ENCODE measurements around the gene RAB40B.
A peak's percentile ranks its signal among the peaks of the same experiment; 100 is the strongest.
"Not testable (repeated sequence)": the region's sequence is repeated elsewhere in the genome, so short reads cannot be mapped to it uniquely, and the experiment has no call there.

Gene RAB40B, protein sequence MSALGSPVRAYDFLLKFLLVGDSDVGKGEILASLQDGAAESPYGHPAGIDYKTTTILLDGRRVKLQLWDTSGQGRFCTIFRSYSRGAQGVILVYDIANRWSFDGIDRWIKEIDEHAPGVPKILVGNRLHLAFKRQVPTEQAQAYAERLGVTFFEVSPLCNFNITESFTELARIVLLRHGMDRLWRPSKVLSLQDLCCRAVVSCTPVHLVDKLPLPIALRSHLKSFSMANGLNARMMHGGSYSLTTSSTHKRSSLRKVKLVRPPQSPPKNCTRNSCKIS

DNA sequence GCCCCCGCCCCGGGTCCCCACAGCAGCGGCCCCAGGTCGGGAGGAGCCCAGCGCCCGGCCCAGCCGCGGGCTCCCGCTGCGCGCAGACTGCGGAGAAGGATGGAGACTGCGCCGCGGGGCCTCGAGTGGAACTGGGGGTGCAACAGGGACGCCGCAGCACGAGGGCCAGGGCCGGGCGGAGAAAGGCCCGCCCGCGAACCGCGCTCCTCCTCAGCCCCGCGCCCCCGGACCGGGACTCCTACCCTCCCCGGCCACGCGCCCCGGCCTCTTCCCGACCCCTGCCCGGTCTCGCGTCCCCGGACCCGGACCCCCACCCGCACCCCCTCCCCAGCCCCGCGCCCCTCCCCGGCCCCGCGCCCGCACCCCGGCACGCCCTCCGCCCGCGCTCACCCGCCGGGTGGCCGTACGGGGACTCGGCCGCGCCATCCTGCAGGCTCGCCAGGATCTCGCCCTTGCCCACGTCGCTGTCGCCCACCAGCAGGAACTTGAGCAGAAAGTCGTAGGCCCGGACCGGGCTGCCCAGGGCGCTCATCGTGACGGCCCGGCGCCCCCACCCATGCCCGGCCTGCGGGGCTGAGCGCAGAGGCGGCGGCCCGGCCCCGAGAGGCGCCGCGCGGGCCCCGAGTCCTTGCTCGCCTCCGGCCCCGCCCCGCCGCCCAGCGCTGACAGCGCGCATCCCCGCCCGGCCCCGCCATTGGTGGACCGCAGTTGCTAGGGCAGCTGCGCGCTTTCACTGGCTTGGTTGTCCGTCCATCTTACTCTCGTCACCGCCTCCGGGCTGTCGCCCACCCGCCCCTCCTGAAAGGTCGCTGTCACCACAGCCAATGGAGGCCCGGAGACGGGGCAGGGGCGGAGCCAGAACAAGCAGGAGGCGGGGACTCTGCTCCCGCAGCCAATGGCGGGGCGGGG is at the start of gene RAB40B:
TSS of gene RAB40B (minus strand) at position 634 of the 909 bp plus-strand sequence. CDS start at position 532, 102 bp downstream.
- peak; percentile 100 for DNase-seq (ENCODE audit: low spot score)

DNA sequence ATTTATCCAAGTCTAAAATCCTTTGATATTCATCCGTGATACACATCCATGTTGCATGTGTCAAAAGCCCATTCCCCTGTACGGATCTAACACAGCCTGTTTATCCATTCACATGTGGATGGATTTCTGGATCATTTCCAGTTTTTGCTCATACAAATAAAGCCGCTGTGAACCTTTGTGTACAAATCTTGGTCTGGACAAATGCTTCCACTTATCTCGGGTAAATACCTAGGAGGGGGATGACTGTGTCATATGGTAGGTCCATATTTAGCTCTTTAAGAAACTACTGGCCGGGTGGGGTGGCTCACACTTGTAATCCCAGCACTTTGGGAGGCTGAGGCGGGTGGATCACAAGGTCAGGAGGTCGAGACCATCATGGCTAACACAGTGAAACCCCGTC is 47.0 kb upstream of the RAB40B start:
- DNase-seq (ENCODE audit: low spot score): no peak

DNA sequence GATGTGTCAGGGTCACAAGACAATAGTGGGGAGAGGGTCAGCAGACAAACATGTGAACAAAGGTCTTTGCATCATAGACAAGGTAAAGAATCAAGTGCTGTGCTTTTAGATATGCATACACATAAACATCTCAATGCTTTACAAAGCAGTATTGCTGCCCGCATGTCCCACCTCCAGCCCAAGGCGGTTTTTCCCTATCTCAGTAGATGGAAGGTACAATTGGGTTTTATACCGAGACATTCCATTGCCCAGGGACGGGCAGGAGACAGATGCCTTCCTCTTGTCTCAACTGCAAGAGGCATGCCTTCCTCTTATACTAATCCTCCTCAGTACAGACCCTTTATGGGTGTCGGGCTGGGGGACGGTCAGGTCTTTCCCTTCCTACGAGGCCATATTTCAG is 46.2 kb upstream of the RAB40B start:
- not testable (repeated sequence) for DNase-seq (ENCODE audit: low spot score)

DNA sequence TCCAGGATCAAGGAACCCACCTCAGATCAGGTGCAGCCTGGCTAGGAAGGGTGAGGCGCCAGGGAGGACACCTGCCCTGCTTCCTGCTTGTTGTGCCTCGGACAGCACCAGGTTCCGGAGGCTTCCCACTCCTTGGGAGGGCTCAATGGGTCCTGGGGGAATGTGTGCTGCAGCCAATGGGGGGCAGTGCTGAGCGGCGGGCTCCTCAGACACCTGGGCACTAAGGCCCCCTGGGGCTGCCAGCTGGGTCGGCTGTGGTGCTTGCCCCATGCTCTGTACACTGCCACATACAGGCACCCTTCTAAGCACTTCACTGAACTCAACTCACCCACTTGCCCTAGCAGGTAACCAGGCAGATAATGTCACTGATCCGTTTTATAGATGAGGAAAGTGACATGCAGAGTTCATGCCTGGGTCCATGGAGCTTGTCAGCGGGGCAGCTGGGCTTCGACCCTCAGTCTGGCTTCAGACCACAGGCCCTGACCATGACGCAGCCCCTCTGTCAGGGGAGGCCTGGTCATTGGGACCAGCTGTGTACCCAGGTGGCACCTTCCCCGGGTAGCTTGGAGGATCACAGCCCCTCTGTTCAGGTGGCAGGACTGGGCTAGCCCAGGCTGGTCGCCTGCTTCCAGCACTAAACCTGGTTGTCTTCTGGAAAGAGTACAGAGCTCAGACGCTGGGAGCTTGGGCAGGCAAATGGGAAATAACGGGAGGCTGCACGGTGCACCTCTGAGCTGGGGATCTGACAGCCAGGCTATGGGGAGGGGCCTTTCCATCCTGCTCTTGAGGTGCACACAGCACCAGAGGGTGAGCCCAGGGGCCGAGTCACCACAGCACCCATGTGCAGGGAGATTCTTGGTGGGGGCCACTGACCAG is 45.1 kb upstream of the RAB40B start:
- no peak for DNase-seq (ENCODE audit: low spot score)

DNA sequence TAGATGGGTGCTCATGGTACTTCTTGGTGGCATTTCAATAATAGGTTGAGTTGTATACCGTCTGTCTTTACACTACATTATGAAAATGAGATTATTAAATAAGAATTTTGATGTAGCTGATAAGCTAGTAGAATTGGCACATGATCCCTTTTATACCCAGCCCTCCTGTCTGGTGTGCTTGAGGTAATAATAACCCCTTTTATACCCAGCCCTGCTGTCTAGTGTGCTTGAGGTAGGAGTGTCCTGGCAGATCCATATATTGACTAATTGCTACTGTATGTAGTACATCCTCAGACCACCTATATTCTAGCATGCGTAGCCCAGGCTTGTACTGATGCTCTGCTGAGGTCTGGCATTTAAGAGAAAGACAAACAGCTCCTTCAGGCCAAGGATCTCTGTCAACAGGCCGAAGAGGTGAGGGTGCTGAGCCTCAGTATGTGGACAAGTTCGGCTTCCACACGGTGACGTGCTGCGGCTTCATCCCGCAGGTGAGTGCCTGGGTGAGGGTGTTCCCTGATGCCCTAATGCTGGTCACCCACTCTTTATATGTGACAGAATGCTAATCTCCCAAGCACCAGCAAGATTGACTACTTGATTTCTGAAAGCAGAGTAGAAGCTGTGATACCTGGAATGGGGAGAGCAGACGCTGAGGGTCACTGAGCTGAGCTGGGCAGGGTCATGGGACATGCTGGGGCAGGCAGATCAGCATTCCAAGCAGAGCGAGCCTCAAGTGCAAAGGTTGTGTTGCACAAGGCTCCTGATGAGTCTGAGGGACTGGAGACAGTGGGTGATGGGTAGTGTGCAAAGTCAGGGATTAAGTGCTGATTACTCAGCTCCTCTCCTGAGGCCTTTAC is 42.6 kb upstream of the RAB40B start:
- no peak for DNase-seq (ENCODE audit: low spot score)

DNA sequence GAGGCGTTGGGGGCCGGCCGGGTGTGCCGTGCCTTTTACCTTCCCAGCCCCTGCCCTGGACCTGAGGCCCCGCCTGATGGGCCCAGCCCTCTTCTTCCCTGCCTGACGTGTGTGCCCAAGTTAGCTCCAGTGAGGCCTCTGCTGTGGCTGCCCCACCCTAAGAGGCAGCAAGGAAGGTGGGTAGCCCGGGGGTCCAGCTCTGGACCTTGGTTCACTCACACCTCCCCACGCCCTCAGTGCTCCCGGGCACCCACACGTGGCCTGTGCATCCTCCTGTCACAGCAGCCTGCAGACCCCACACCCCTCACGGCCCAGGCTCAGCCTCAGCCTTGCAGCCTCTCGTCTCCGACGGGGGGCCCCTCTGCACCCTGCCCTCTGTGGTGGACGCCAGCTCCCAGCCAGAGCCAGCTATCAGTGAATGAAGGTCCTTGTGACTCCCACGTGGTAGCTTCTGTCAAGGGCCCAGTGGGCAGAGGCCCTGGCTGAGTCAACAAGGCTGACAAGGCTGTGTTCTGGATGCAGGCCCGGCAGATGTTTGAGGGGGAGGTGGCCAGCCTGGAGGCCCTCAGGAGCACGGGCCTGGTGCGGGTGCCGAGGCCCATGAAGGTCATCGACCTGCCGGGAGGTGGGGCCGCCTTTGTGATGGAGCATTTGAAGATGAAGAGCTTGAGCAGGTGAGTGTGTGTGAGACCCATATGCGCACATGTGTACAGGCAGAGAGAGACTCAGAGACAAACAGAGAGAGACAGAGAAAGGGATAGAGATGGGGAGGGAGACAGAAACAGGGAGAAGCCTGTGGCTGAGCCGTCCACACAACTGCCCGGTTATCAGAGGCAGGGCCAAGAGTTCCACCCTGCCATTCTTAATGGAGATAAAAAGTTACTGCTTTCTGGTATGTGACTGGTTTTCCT is 39.7 kb upstream of the RAB40B start:
- no peak for DNase-seq (ENCODE audit: low spot score)

DNA sequence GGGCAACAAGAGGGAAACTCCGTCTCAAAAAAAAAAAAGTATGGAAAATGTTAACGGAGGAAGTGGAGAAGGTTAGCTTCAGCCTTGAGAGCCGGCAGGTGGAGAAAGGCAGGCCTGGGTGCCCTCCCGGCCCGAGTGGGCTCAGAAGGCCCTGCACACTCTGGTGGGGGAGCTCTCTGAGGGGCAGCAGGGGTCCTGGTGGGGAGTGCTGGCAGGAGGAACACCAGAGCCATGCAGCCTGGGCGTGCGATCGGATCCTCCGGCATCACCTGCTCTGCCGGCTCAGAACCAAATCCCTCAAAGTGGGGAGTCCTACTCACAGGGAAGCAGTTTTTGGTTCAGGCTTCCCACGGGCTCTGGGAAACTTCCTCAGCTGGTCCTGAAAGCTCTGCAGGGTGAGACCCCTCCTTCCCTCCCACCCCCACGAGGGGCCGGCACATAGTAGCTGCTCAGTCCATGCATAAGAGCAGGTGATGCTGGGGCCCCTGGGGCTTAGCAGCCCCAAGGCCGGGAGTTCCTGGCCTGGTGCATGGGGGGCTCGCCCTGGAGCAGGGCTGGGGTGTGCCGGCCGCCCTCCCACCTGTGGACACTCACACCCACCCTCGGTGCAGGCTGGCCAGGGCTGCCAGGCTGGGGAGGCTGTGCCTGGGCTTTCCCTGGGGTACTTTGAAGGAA is 38.1 kb upstream of the RAB40B start:
- DNase-seq (ENCODE audit: low spot score): no peak

DNA sequence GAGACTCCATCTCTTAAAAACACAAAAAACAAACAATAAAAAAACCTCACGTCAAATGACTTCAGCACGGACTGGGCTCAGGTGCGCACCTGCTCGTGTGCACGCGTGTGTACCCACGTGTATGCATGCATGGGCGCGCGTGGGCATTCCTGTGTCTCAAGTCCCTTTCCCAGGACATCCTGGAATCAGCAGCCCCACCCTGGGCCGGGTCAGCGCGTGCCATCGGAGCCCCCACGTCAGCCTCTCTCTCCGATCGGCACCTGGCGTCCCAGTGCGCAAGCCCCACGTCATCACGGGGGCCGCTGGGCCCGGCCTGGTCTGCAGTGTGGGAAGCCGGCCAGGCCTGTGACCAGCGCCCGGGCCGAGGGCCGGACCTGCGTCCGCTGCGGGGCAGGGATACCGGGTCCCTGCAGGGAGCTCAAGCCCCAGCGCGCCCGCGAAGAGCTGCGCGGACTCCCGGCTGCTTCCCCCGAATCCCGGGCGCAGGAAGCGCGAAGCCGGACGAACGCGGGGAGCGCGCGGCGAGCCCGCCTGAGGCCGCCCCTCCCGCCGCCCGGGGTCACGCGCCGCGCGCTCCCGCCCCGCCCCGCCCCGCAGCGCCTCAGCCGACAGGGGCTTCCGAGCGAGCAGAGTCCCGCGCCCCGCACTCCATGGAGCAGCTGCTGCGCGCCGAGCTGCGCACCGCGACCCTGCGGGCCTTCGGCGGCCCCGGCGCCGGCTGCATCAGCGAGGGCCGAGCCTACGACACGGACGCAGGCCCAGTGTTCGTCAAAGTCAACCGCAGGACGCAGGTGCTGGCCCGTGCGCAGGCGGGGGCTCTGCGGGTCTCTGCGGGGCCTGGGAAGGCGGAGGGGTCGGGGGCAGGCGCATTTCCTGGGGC is 36.7 kb upstream of the RAB40B start, which contains the start of gene FN3K:
TSS of gene FN3K (plus strand) at position 629 of the 880 bp plus-strand sequence. CDS start at position 651, 22 bp downstream.
- peak; percentile 64 for DNase-seq (ENCODE audit: low spot score)

DNA sequence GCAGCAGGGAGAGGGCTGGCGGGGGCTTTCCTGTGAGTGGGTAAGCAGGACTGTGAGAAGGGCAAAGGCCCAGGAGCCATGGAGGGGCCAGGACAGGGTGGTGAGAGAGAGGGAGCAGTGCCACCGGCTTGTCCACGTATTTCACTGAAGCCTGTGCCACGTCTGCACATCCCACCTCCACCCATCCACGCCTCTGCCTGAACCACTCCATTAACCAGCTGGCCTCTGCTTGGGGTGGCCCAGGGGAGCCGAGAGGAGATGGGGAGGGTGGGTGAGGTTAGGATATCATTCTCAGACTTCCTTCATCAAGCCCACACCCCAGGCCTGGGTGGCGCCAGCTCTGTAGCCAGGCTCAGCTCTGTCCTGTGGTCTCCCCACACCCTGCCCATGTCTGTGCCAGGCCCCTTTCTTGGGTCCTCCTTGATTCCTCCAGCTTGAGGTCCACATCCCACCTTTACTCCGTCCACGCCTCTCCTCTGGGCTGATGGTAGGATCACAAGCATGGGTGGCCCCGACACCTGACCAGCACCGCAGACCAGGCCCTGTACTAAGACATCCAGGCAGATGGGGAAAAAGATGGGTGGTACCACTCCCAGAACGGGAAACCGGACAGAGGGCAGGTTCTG is 33.7 kb upstream of the RAB40B start:
- no peak for DNase-seq (ENCODE audit: low spot score)

DNA sequence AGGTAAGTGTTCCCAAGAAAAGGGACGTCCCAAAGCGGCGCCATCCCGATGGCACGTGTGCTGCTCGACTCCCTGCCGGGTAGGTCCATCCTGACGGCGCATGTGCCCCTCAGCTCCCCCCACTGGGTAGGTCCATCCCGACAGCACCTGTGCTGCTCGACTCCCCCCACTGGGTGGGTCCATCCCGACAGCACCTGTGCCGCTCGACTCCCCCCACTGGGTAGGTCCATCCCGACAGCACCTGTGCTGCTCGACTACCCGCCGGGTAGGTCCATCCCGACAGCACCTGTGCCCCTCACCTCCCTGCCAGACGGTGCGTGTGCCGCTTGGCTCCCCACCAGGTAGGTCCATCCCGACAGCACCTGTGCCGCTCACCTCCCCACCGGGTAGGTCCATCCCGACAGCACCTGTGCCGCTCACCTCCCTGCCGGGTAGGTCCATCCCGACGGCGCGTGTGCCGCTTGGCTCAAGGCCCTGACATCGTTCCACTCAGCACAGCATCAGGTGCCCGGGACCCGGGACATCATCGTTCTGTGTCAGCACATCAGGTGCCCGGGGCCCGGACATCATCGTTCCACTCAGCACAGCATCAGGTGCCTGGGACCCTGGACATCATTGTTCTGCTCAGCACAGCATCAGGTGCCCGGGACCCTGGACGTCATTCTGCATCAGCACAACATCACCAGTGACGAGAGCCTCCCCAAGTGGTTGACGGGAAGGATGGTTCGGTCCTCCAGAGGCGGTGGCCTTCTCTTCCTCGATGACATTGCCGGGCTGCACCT is 31.2 kb upstream of the RAB40B start:
- DNase-seq (ENCODE audit: low spot score): no peak

DNA sequence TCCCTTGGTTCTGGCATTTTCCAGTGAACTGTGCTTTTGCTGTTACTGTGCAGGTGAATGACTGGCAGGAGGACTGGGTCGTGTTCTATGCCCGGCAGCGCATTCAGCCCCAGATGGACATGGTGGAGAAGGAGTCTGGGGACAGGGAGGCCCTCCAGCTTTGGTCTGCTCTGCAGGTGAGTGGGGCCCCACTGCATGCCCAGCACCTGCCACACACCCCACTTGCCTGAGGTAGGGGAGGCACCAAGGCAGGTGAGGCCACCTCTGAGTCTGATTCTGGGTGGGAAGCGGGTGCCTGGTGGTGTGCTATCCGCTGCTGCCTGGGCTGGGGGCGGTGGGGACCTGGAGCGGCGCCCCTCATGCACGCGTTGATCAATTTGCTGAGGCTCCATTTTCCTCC is 27.9 kb upstream of the RAB40B start:
- DNase-seq (ENCODE audit: low spot score): no peak

DNA sequence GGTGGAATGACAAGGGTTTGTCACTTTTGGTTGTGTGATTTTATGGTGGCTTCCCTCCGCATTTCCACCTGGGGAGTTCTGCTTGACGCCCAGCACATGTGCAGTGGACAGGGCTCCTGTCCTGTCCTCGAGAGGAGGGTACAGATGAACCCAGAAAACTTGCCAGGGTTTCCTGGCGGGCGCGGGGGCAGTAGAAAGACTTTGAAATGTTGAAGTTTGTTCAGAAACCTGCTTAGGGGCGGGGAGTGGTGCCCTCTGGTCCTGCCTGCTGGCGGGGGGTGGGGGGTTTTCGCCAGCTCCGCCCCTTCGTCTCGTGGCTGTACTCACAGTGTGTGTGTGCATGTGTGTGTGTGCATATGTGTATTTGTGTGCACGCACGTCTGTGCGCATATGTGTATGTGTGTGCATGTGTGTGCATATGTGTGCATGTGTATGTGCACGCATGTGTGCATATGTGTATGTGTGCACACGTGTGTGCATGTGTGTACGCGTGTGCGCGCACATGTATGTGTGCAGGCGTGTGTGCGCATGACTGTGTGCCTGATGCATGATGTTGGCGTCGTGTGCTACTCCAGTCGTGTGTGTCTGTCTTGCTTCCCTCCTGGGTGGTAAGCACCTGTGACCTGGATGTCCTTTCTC is 24.8 kb upstream of the RAB40B start:
- no peak for DNase-seq (ENCODE audit: low spot score)

DNA sequence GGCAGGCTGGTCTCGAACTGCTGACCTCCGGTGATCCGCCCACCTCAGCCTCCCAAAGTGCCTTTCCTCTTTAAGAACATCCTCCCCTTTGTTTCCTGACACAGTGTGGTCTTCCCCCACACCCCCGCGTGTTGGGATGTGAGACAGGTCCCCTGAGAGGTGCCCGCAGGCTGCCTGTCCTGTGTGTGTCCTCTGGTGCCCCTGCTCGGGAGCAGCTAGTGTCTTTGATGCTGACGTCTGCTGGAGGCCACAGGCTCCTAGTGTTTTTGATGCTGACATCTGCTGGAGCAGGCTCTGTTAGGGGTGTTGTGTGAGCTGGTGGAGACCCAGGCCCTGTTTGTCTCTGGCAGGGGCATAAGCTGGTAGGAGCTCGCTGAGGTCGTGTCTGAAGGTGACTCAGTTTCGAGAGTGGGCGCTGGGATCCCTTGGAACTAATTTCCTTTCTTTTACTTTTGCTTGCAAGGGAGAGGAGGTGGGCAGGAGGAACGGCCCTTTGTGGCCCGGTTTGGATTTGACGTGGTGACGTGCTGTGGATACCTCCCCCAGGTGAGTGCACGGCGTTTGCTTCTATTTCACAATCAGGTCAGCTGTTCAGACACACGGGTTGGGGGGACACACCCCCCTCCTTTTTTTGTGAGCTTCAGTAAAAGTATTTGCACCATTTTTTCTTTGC is 24.0 kb upstream of the RAB40B start:
- DNase-seq (ENCODE audit: low spot score): no peak

DNA sequence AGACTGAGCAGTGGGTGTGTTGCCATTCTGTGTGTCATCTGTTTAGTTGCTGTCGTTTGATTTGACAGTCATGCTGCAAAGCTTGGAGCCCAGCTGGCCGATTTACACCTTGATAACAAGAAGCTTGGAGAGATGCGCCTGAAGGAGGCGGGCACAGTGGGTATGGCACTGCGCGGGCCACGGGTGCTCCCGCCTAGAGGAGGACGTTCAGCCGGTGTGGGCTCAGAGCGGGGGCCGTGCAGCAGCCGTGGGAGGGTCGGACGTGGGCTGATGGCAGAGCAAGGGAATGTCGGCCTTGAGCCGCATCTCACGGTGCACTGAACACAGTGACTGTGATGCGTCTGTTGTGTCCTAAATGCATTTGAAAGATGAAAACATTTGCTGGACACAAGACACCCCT is 21.7 kb upstream of the RAB40B start:
- DNase-seq (ENCODE audit: low spot score): no peak

DNA sequence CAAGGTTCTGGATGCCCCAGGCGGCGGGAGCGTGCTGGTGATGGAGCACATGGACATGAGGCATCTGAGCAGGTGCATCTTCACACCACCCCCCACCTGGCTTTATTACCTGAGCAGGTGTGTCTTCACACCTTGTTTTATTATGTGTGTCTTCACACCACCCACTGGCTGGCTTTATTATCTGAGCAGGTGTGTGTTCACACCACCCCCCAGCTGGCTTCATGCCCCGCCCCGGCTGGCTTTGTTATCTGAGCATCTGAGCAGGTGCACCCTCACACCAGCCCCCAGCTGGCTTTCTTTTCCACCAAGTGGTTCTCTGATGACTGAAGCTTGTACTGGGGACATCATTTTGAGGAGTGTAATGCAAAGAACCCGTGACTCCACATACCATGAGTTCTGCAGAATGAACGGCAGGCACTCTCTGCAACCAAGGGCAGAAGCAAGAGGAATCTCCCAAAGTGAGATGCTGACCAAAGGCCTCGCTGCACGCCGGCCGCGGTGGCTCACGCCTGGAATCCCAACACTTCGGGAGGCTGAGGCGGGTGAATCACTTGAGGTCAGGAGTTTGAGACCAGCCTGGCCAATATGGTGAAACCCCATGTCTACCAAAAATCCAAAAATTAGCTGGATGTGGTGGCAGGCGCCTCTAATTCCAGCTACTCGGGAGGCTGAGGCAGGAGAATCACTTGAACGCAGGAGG is 20.6 kb upstream of the RAB40B start:
- DNase-seq (ENCODE audit: low spot score): no peak

Data from hepatic stellate cell (primary cell).